GM10266 (cell line): ENCODE results near the gene AHNAK.
A peak's percentile ranks its signal among the peaks of the same experiment; 100 is the strongest.

Source experiments
- DNase-seq: peaks from one replicate; pipeline ENCODE4 v3.0.0; 2012; ENCODE audit errors: extremely low spot score
- CTCF ChIP-seq: IDR thresholded peaks from 2 replicates; pipeline ENCODE4 v1.5.1; 2012; ENCODE audit warnings: mild to moderate bottlenecking, low read depth; ENCODE audit not compliant: control insufficient read depth, insufficient read depth; ENCODE audit errors: missing control alignments

AHNAK gene

GRCh38 chr11:62508336-62509058 is 38.1 kb downstream of the AHNAK start:
- no peak for DNase-seq
- peak; percentile 11 for TF ChIP-seq CTCF

- no peak for TF ChIP-seq CTCF
- no peak for DNase-seq
Observed at GRCh38 chr11:62507125-62507422, 39.5 kb downstream of the AHNAK start.

- DNase-seq = no peak
- TF ChIP-seq CTCF = no peak
Observed at GRCh38 chr11:62506413-62507124, 40.0 kb downstream of the AHNAK start.

- no peak for DNase-seq
- no peak for TF ChIP-seq CTCF
Observed at GRCh38 chr11:62505440-62506091, 41.0 kb downstream of the AHNAK start.

- DNase-seq = no peak
- TF ChIP-seq CTCF = no peak
Observed at GRCh38 chr11:62505059-62505439, 41.6 kb downstream of the AHNAK start.

GRCh38 chr11:62504158-62504973 is 42.2 kb downstream of the AHNAK start:
- DNase-seq = no peak
- TF ChIP-seq CTCF = no peak
